DLD1 (cell line): ENCODE data around the gene GDF2.

Source experiments
- in situ Hi-C: cut with HindIII; loops from 2 replicates; pipeline ENCODE4 v1.10.0; 2017; ENCODE audit warnings: low sequenced_read_pairs

Gene GDF2

DNA sequence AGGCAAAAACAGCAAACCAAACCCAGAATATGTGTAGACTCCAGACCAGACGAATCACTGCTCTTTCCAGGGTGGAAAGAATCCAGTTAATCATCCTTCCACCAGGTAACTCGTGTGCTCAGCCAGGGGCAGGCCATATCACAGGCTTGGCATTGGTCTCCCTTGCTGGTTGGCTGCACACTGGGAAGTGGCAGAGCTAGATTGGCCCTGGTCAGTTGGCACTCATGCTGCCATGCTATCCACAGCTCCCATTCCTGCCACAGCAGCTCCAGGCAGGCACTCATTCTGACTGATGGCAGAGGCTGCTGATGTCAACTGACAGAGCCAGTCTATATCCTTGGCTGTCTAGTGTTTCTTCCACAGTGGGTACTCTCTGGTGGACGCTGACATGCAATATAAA is 31.9 kb upstream of the GDF2 start:
- in situ Hi-C loops = no loop called here

DNA sequence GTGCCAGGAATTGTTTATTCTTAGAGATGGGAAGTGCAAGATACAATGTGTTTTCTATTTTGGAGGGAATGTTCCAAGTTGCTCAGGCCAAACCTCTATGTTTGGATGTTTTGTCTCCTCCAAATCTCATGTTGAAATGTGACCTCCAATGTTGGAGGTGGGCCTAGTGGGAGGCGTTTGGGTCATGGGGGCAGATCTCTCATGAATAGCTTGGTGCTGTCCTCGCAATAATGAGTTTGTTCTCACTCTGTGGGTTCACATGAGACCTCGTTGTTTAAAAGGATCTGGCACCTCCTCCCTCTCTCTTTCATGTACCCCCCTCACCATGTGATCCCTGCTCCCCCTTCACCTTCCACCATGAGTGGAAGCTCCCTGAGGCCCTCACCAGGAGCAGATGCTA is 30.6 kb upstream of the GDF2 start:
- in situ Hi-C loops = no loop called here

DNA sequence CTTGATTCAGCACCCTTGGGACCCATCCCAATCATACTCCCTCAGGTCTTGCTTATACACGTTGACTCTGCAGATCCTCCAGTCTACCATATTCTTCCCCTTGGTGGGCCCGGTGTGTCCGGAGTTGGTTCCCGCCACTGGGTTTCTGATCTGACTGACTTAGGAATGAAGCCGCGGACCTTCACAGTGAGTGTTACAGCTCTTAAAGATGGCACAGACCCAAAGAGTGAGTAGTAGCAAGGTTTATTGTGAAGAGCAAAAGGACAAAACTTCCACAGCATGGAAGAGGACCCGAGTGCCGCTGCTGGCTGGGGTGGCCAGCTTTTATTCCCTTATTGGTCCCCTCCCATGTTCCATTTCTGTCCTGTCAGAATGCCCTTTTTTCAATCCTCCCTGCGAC is 28.2 kb upstream of the GDF2 start:
- in situ Hi-C loops = no loop called here

DNA sequence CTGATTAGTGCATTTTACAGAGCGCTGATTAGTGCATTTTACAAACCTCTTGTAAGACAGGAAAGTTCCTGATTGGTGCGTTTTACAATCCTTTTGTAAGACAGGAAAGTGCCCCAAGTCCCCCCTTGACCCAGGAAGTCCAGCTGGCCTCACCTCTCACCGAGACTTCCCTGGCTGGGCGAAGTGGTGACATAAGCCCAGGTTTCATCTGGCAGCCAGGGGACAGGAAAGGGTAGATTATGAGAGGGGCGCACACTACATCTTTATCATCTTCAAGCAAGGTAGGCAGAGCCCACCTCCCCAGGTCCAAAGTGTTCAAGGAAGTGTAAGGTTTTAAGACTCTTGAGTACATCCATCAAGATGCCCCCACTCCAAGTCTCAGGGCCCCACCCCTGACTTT is 27.8 kb upstream of the GDF2 start:
- in situ Hi-C loops = no loop called here

DNA sequence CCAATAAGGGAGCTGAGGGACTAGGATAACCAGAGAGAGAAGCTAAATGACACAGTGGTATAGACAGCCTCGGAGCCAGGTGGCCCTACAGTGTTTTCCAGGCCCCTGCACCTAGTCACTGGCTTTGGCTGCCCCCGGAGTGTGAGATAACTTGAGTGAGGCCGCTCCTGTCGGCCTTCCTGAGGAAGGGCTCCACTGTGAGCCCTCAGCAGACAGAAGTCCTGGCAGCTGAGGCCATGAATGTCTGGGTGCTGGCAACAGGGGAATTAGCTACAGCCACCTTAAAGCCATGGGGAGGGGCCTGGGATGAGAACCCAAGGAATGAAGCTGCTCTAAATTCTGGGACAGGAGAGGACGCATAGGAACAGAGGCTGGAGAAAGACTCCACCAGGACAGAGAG is 26.8 kb upstream of the GDF2 start:
- in situ Hi-C loops = no loop called here

DNA sequence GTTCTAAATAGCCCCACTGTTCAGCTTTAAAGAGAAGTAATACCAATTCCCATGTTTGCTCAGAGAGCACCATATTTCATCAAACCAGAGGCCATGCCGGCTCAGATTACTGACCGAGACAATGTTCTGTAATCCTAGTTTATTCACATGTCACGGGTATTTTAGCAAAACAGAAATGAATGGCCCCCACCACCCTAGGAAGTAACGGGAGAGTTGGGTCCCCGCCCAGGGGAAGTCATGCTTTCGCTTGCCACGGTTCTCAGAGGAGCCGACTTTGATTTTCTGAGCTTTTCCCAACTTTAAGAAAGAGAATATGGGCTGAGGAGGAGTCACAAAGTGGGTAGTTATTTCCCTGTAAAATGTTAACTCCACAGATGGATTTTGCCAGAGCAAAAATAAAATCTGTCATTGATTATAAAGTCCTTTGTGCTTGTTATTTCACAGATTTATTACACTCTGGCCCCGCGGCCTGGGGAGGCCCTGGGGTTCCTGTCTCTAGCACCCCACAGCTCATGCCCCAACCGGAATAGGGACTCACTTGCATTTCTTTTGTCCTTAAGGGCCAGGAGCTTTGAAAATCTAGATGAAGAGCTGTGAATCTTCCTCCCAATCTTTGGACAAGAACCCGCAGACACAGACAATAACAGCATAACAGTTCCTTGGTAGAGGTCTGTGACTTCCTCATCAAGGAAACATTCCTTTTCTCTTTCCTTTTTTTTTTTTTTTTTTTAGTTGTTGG is 25.9 kb upstream of the GDF2 start:
- in situ Hi-C loops = no loop called here

DNA sequence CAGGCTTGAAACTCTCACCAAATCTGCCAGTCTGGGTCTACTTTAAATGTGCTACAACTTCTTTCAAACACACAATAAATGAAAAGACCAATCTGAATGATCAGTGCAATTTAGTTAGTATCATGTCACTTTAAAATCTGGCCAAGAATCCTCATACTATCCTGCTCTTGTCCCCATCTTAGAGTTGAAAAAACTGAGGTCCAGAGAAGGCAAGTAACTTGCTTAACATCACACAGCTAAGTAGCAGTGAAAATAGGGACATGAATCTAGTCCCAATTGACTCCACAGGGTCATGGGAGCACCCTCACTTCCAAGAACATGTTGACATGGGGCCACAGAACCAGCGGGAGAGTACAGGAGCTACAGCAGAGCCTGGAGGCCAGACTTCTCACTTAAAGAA is 25.3 kb upstream of the GDF2 start:
- in situ Hi-C loops = no loop called here

DNA sequence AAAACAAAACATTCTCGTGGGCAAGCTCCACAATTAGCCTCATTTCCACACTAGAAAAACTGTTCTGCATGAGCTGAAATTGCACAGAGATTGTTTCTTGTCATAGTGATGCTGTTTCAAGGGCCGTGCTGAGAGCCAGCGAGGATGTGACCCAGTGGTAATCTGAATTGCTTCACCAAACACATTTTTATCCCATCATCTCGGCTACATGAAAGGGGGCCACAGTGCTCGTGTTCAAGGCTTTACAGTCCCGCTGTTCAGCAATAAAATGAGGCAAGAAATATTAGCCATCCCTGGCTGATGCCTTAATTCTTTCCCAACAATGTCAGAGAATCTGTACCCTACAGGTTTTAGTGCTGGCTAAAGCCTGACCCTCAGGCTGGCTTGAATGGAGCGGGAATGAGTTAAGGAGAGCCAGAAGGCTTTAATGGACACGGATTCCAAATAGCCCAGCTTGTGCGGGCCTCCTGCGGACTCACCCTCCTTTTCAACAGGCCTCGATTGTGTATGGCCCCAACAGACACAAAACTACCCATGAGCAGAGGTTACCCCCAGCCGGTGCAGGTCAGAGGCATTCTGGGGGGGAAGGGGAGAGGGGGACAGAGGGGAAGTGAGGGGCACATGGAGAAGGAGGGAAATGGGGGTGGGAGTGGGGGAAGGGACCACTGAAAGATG is 24.3 kb upstream of the GDF2 start:
- in situ Hi-C loops = no loop called here

DNA sequence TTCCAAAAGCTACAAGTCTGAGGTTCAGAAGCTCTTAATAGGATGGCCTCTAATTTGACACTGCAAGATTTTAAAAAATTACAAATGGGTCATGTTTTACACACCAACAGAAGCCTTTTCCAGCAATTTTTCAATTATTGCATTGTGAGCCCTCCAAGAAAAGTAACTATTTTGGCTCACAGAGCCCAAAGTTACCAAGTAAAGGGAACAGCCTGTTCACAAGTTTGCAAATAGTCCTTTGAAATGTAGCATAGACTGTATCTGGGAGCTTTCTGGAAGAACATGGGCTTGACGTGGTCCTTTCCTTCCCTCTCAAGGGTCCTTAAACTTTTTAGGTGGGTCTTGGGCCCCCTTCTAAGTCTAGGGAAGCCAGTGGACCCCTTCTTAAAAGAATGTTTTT is 23.5 kb upstream of the GDF2 start:
- in situ Hi-C loops = no loop called here

DNA sequence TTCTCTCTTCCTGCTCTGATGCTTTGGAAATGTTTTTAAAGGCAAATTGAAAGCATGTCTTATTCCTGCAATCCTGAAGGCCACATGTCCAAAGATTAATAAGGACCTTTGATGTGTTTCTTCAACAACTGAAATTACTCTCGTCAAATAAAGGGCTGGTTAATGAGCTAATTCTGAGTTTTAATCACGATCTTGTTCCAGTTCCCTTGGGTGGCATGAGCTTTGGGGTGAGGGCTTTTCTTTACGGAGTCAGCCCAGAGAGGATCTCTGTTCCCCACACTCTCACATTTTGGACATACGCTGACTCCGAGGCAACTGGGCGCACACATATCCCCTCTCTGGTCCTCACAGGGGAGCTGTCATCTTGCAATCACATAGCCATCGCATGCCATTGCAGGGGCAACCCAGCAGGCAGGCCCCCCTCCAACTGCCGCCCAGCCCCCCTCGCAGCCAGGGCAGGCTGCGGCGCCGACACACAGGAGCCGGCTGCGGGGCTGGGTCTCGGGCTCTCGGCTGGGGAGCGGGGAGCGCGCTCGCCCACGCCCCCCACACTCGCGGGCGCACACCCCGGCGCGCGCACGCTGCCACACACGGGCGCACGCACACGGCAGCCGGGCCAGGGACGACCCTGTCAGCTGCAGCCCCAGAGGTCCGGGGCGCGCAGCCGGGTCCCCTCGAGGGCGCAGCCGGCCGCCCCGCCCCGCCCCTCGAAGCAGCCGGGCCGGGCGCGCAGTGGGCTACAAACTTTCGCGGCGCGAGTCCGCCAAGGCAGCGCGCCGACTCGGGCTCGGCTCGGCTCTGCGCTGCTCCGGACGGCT is 22.4 kb upstream of the GDF2 start, which contains the start of gene GDF10:
Gene GDF10 (plus strand): TSS at position 587 of the 818 bp plus-strand sequence. CDS start 455 bp downstream, outside the sequence.
- in situ Hi-C loops = loop anchor here (25.0 kb wide), 1 partner anchor 263 kb away; no protein-coding TSS in a partner anchor

DNA sequence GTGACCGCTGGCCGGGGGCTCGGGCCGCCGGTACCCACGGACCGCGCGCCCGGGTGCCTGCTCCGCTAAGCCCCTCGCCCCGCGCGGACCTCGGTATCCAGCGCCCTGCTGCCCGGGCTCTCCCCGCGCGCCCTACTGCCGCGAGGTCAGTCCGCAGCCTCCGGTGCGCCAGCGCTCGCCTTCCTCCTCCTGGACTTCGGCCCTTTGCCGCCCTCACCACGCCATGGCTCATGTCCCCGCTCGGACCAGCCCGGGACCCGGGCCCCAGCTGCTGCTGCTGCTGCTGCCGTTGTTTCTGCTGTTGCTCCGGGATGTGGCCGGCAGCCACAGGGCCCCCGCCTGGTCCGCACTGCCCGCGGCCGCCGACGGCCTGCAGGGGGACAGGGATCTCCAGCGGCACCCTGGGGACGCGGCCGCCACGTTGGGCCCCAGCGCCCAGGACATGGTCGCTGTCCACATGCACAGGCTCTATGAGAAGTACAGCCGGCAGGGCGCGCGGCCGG is 21.8 kb upstream of the GDF2 start:
- in situ Hi-C loops = loop anchor here (25.0 kb wide), 1 partner anchor 263 kb away; no protein-coding TSS in a partner anchor

DNA sequence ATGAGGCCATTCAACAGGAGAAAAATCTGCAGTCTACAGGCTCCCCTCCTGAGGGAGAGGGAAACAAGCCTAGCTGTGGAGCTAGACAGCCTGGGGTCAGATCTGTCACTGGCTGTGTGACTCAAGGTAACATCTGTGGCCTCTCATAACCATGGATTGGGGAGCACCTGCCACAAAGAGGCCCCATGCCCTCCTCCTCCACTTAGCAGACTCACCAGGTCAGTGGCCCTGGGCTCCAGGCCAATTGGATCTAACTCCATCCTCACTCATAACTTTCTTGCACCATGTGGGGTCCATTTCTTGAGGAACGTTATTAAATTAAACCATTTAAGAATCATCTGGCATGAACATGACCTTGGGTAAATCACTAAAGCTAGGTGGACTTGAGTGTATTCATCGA is 20.4 kb upstream of the GDF2 start:
- in situ Hi-C loops = loop anchor here (25.0 kb wide), 1 partner anchor 265 kb away; no protein-coding TSS in a partner anchor

DNA sequence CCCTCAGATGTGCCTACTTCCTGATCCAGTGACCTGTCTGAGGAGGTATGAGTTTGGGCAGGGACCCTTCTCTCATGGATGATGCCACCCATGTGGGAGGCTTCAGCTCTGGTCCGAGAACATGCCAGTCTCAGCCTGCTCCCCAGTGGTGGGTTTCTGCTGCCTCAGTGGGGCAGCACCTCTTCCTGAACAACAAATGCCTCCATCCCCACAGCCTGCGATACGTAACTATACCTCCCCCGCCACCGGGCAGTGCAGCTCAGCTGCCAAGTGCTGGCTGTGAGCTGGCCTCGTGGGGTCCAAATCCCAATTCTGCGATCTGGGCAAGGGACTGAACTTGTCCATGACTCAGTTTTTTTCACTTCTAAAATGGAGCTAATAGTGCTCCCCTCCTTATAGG is 19.1 kb upstream of the GDF2 start:
- in situ Hi-C loops = loop anchor here (25.0 kb wide), 1 partner anchor 266 kb away; no protein-coding TSS in a partner anchor

DNA sequence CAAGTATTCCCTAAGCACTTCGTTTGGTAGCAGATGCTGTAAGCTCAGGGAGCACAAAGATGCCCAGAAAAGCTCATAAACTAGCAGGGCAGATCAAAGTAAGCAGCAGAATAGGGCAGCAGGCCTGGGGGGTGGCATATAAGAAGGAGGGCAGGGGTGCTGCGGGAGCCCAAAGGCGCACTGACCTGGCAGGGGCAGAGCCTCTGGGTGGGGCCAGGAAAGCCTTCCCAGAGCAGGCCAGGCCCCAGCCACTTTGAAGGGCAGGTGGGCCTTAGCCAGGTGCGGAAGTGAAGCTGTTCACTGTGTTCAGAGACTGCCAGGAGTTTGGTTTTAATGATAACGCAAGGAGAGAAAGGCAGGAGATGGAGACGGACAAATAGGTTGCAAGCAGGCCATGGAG is 18.4 kb upstream of the GDF2 start:
- in situ Hi-C loops = loop anchor here (25.0 kb wide), 1 partner anchor 267 kb away; no protein-coding TSS in a partner anchor

DNA sequence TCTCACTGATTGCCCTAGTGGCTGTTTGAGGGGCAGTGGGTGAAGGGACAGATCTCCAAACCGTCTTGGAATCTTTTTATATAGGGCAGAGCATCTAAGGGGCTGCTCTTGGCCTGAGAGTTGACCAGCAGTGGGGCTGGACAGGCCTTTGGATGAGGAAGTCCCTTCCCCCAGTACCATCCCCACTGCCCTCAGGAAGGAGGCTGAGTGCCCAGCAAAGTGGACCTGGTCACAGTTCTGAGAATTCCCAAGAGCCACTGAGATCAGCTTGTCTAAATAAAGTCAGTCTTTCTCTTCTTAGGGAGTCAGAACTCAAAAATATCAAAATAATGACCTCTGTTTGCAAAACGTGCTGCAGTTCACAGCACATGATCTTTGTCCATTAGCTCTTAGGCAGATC is 16.7 kb upstream of the GDF2 start:
- in situ Hi-C loops = loop anchor here (25.0 kb wide), 1 partner anchor 268 kb away; no protein-coding TSS in a partner anchor

DNA sequence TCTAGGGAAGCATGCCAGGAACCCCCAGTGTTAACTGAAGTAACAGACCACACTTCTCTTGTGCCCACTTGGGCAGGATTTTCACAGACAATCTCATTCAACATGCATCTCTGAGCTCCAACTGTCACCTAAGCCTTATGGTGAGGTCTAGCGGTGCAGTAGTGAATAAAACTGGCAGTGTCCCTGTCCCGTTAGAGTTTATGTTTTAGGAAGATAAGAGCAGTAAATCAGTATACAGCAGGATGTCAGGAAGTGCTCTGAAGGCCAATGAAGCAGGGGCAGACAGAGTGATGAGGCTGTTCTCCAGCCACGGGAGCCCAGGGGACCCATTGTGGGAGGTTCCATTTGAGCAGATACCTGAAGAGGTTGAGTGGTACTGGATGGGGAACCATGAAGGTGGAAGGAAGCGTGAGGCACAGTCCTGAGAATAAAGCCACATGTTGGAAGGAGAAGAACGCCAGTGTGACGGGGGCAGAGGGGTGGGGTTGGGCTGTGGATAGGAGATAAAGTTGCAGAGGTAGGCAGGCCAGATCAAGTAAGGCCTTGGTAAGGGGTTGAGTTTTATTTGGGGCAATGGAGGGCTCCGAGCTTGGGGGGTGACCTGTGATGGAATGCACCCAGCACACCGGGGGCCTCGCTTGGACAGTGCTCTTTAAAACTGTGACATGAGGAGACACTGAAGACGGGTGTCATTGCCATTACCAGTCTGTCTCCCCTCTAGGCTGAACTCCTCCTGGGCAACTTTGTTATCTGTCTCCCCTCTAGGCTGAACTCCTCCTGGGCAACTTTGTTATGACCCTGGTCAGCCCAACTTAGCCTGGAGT is 15.7 kb upstream of the GDF2 start:
- in situ Hi-C loops = loop anchor here (25.0 kb wide), 1 partner anchor 269 kb away; no protein-coding TSS in a partner anchor

DNA sequence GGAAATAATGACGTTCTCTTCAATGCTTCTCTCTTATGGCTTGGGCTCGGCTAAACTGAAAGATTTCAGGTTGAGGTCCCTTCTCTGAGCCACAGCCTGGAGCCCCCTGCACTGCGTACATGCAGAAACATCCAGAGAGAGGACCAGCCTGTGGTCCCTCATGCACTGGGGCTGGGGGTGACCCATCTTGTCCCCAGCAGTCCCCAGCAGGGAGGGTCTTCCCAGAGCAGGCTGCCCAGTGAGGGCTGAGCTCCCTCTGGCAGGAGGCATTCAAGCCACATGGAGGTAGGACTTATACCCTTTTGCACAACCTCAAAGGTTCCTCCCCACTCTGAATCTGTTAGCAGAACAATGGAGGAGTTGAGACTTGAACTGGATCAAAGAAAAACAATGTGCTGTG is 14.9 kb upstream of the GDF2 start:
- in situ Hi-C loops = loop anchor here (25.0 kb wide), 1 partner anchor 270 kb away; no protein-coding TSS in a partner anchor

DNA sequence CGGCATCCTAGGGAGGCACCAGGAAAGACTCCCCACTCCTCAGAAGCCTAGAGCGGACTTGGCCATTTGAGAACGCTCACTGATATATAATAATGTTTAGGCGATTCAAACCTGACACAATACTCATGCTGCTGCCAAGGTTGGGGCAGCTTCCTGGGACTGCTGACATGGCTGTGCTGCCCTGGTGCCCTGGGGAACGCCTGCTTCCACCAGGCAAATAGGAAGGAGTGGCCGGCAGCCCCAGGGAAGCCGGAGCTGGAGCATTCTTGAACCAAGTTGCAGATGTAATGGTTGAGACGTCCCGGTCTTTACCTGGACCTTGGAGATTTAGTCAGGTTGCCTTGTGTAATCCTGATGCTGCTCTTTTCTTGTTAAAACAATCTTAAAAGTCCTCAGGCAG is 13.5 kb upstream of the GDF2 start:
- in situ Hi-C loops = loop anchor here (25.0 kb wide), 1 partner anchor 271 kb away; no protein-coding TSS in a partner anchor

DNA sequence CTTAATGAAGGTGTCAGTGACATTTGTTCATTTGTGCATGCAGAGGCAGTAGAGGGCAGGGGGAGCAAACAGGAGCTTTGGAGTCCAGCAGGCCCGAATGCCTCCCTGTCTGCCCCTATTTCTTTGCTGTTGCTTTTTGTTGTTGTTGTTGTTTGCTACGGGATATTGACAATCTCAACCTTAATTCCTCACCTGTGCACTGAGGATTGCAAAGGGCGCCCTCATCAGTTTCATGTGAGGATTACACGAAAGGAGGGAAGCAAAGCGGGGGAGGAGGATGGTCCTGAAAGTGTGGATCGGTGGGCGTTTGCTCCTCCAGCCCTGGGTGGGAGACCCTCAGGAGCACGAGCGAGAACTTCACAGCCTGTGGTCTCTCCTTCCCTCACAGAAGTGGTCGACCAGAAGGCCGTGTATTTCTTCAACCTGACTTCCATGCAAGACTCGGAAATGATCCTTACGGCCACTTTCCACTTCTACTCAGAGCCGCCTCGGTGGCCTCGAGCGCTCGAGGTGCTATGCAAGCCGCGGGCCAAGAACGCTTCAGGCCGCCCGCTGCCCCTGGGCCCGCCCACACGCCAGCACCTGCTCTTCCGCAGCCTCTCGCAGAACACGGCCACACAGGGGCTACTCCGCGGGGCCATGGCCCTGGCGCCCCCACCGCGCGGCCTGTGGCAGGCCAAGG is 12.7 kb upstream of the GDF2 start:
- in situ Hi-C loops = loop anchor here (25.0 kb wide), 1 partner anchor 272 kb away; no protein-coding TSS in a partner anchor
